Immature natural killer cell (primary cell): Measurements from ENCODE around the gene RASD1. TPM values are rescaled to one million over a fixed set of nuclear protein-coding genes. Genes with fewer than 3 reads are reported as not detected.

ENCODE experiments used
- DNase-seq, 3 donors: peaks; one replicate each; pipeline ENCODE4 v3.0.0; 2022; ENCODE audit warnings: mixed read lengths in 1 of 3
- H3K27ac Mint-ChIP-seq, 6 donors: one replicate each; pipeline ENCODE4 v1.8.0; 2020; ENCODE audit warnings: mixed read lengths in 6 of 6, mild to moderate bottlenecking in 5 of 6, inconsistent platforms in 4 of 6, moderate library complexity in 3 of 6
- H3K27me3 Mint-ChIP-seq, 3 donors: one replicate each; pipeline ENCODE4 v1.8.0; 2020 to 2021; ENCODE audit warnings: low read depth in 3 of 3, mild to moderate bottlenecking in 3 of 3, mixed read lengths in 3 of 3, moderate library complexity in 3 of 3, inconsistent platforms in 1 of 3
- H3K36me3 Mint-ChIP-seq, 3 donors: one replicate each; pipeline ENCODE4 v1.8.0; 2020; ENCODE audit warnings: mixed read lengths in 3 of 3, inconsistent platforms in 2 of 3, mild to moderate bottlenecking in 2 of 3
- H3K4me1 Mint-ChIP-seq, 2 donors: one replicate each; pipeline ENCODE4 v1.8.0; 2020; ENCODE audit warnings: inconsistent platforms in 2 of 2, mild to moderate bottlenecking in 2 of 2, mixed read lengths in 2 of 2, moderate library complexity in 1 of 2
- H3K4me3 Mint-ChIP-seq, 5 donors: one replicate each; pipeline ENCODE4 v1.8.0; 2020; ENCODE audit warnings: mild to moderate bottlenecking in 5 of 5, mixed read lengths in 5 of 5, inconsistent platforms in 3 of 5, moderate library complexity in 3 of 5
- H3K9me3 Mint-ChIP-seq, 6 donors: one replicate each; pipeline ENCODE4 v1.8.0; 2020; ENCODE audit warnings: mild to moderate bottlenecking in 6 of 6, mixed read lengths in 6 of 6, inconsistent platforms in 4 of 6, moderate library complexity in 3 of 6
- polyA plus RNA-seq, 3 donors: library from polyadenylated mRNA; unstranded; fragments of 300-500 nt; fragmentation: Illumina TruSeq; gene quantifications; one replicate each; pipeline ENCODE4 v1.2.3, GENCODE V29; 2021

RASD1 gene
- polyA plus RNA-seq, 3 donors from 2014 or later, result 0.43 to 1.2 (median 0.96) TPM

- H3K4me1 Mint-ChIP-seq, result no peaks in the 10 kb centered on the region
- H3K27me3 Mint-ChIP-seq, result peaks cover 0 to 2% (median 0%) of the 10 kb centered on the region in 3 donors
- no peak for DNase-seq
- no peak overlapping the region for H3K27ac Mint-ChIP-seq
- no peak overlapping the region for H3K4me3 Mint-ChIP-seq
- no peaks in the 10 kb centered on the region for H3K36me3 Mint-ChIP-seq
- no peaks in the 10 kb centered on the region for H3K9me3 Mint-ChIP-seq
Measured at GRCh38 chr17:17510456-17511292, 14.5 kb upstream of the RASD1 start.

- H3K4me3 Mint-ChIP-seq, result no peak overlapping the region
Measured at GRCh38 chr17:17509601-17510425, 13.6 kb upstream of the RASD1 start.

GRCh38 chr17:17508646-17509591 is 12.7 kb upstream of the RASD1 start:
- no peak overlapping the region for H3K27ac Mint-ChIP-seq
- H3K4me1 Mint-ChIP-seq, result no peaks in the 10 kb centered on the region
- H3K36me3 Mint-ChIP-seq, result no peaks in the 10 kb centered on the region
- no peak overlapping the region for H3K4me3 Mint-ChIP-seq
- no peak for DNase-seq
- H3K27me3 Mint-ChIP-seq, result no peaks in the 10 kb centered on the region
- H3K9me3 Mint-ChIP-seq, result no peaks in the 10 kb centered on the region

More at GRCh38 chr17:17509601-17510425, 13.6 kb upstream of the RASD1 start:
- no peak for DNase-seq
- H3K36me3 Mint-ChIP-seq, result no peaks in the 10 kb centered on the region
- no peaks in the 10 kb centered on the region for H3K4me1 Mint-ChIP-seq
- H3K27me3 Mint-ChIP-seq, result no peaks in the 10 kb centered on the region
- no peaks in the 10 kb centered on the region for H3K9me3 Mint-ChIP-seq
- H3K27ac Mint-ChIP-seq, result peak overlapping the region in 1 of 6 donors; percentile 66

DNA sequence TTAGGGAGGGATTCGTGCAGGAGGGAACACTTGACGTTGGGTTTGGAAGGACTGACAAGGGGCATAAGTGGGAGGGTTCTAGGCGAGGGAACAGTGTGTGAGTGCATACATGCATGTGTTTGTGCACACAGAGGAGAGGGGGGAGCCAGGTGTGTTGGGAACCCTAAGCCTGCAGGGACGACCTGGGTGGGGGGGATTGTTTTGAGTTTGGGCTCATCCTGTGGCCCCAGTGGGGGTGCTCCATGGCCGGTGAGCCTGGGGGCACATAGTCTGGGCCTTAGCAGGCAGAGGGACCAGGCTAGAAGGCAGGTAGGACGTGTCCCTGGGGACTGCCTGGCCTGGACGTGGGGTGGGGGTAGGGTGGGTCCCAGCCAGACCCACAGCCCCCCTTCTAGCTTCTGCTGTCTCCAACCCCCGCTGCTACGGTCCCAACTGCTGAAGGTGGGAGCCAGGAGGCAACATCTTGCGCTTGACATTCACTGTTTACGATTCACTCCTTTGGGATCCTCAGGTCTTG is 11.9 kb upstream of the RASD1 start:
- no peaks in the 10 kb centered on the region for H3K4me1 Mint-ChIP-seq

DNA sequence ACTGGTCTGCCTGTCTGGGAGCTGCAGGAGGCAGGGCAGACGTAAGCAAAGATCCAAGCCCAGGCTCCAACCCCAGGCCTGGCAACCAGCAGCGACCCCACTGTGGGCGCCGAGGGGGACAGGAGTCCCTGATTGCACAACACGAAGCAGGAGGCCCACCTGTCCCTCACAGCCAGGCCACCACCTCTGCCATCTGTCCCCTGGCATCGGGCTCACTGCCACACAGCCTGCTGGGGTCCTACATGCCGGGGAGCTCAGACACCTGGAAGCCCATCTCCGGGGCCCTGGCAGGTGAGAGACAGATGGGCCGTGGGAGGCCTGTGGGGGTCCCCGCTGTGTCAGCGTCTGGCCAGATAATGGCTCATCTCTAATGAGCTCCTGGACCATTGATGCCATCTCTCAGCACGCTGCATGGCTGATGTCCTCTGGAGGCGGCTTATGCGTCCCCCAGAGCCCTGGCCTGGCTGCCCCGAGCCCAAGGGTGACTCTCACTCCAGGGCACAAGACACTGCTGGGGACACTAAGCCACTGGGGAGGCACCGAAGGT is 11.3 kb upstream of the RASD1 start:
- Mint-ChIP-seq H3K4me3 (no peak overlapping the region), H3K27ac (no peak overlapping the region), H3K36me3 (no peaks in the 10 kb centered on the region), H3K4me1 (no peaks in the 10 kb centered on the region), H3K27me3 (no peaks in the 10 kb centered on the region), H3K9me3 (no peaks in the 10 kb centered on the region)
- no peak for DNase-seq

More for the DNA sequence above, 11.9 kb upstream of the RASD1 start:
- H3K9me3 Mint-ChIP-seq, result no peaks in the 10 kb centered on the region
- H3K36me3 Mint-ChIP-seq, result no peaks in the 10 kb centered on the region
- no peak for DNase-seq
- H3K4me3 Mint-ChIP-seq, result no peak overlapping the region
- H3K27ac Mint-ChIP-seq, result no peak overlapping the region
- H3K27me3 Mint-ChIP-seq, result no peaks in the 10 kb centered on the region

GRCh38 chr17:17506893-17507464 is 10.8 kb upstream of the RASD1 start:
- Mint-ChIP-seq H3K9me3 (no peaks in the 10 kb centered on the region), H3K27me3 (no peaks in the 10 kb centered on the region)

DNA sequence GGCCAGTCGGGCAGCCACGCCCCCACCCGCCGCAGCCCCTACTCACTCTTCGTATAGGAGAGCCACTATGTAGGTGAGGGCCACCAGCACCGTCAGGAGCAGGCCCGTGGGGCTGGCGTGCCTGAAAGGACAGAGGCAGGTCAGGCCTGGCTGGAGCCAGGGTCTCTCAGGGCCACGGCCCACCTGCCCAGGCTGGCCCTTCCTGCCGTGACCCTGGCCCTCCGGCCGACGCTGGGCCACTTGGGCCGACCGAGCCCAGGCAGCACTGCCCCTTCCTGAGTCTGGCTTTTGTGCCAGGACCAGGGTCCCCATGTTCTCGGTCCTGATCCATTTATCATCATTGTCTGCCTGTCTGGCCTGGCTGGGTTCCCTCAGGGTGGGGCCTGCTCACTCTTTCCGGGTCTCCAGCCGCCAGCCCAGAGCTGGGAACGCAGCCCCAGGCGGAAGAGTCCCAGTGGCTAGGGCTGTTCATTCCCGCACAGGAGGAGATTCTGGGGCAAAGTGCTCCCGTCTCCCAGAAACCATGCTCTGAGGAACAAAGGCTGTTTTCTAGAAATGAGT is 10.1 kb upstream of the RASD1 start:
- H3K4me1 Mint-ChIP-seq, result no peaks in the 10 kb centered on the region
- DNase-seq, result no peak
- no peaks in the 10 kb centered on the region for H3K27me3 Mint-ChIP-seq
- H3K4me3 Mint-ChIP-seq, result no peak overlapping the region
- H3K36me3 Mint-ChIP-seq, result no peaks in the 10 kb centered on the region
- no peak overlapping the region for H3K27ac Mint-ChIP-seq
- no peaks in the 10 kb centered on the region for H3K9me3 Mint-ChIP-seq

More at GRCh38 chr17:17506893-17507464, 10.8 kb upstream of the RASD1 start:
- no peak overlapping the region for H3K4me3 Mint-ChIP-seq
- no peak for DNase-seq
- H3K36me3 Mint-ChIP-seq, result no peaks in the 10 kb centered on the region
- H3K27ac Mint-ChIP-seq, result no peak overlapping the region
- H3K4me1 Mint-ChIP-seq, result no peaks in the 10 kb centered on the region

GRCh38 chr17:17505610-17506171 is 9.5 kb upstream of the RASD1 start:
- Mint-ChIP-seq H3K27ac (no peak overlapping the region), H3K36me3 (no peaks in the 10 kb centered on the region), H3K4me3 (no peak overlapping the region), H3K4me1 (no peaks in the 10 kb centered on the region), H3K9me3 (no peaks in the 10 kb centered on the region), H3K27me3 (peaks cover 0 to 2% (median 0%) of the 10 kb centered on the region in 3 donors)
- no peak for DNase-seq

DNA sequence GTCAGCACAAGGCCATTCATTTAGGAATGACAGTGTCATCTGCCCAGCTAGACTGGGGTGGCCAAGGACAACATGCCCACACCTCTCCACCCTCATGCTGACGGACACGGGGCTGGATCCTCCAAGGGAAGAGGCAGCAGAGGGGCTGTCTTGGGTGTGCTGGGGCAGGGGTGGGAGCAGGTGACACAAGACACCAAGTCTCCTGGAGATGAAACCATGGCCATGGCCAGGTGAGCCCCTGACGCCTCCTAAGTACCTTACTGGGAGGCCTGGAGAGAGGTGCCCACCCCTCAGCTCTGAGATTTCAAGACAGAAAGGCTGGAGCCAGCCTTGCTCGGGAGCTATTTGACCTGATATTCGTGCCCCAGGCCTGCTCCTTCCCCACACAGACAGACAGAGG is 9.0 kb upstream of the RASD1 start:
- Mint-ChIP-seq H3K27ac (no peak overlapping the region), H3K4me3 (no peak overlapping the region), H3K4me1 (no peaks in the 10 kb centered on the region), H3K27me3 (peaks cover 0 to 3% (median 0%) of the 10 kb centered on the region in 3 donors), H3K9me3 (no peaks in the 10 kb centered on the region), H3K36me3 (no peaks in the 10 kb centered on the region)
- DNase-seq, result no peak

- no peaks in the 10 kb centered on the region for H3K36me3 Mint-ChIP-seq
- no peaks in the 10 kb centered on the region for H3K9me3 Mint-ChIP-seq
- DNase-seq, result no peak
- H3K4me3 Mint-ChIP-seq, result no peak overlapping the region
- no peaks in the 10 kb centered on the region for H3K4me1 Mint-ChIP-seq
- peaks cover 0 to 3% (median 0%) of the 10 kb centered on the region in 3 donors for H3K27me3 Mint-ChIP-seq
- H3K27ac Mint-ChIP-seq, result no peak overlapping the region
Measured at GRCh38 chr17:17504341-17505140, 8.3 kb upstream of the RASD1 start.

GRCh38 chr17:17503566-17504130 is 7.5 kb upstream of the RASD1 start:
- Mint-ChIP-seq H3K4me1 (no peaks in the 10 kb centered on the region), H3K36me3 (no peaks in the 10 kb centered on the region), H3K4me3 (no peak overlapping the region), H3K27ac (no peak overlapping the region), H3K9me3 (no peaks in the 10 kb centered on the region), H3K27me3 (peaks cover 0 to 3% (median 0%) of the 10 kb centered on the region in 3 donors)
- no peak for DNase-seq
